ENCODE measurements around the gene SH3BP4. TPM values are rescaled to one million over a fixed set of nuclear protein-coding genes. Genes with fewer than 3 reads are reported as not detected.

SH3BP4 gene
- polyA plus RNA-seq, 4 donors: 41.0 to 46.8 (median 44.1) TPM

DNA sequence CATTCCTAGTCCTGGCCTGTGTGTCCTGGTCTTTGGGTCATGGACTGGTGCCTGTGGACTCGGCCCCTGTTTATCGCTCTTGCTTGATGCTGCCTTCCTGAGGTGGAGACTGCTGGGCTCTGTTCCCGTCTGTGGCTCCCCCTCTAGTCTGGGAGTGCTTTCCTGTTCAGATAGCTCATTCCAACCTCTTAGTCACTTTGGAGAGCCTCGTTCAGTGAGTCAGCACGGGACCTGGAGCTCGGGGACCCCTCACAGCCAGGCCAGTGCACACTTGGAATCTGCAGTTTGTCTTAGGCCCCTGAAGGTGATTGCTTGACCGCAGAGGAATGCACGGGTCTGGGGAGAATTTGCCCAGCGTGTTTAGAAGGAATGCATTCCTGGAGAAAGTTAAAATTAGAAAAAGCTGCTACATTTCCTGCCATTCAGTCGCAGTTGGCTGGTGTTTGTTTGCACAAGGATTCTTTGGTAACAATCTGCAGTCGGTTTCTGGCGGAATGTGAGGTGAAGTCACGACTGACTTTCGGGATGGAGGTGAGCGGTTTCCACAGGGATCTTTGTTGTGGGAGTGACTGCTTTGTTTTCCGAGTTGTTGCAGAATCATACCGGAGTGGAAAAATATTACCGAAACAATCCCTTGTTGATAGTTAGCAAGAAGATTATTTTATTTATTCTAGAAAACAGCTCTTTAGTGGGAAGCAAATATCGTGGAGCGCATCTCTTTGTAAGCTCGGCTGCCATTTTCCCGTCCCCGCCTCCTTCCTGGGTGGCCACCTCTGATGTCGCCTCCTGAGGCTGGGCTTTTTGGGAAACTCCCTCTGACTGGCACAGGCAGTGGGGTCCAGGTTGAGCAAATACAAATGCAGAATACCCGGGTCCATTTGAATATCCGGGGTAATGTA is 29.6 kb downstream of the SH3BP4 start:
- DNase-seq (ENCODE audit: low read depth in 4 of 4, low spot score in 3 of 4): peak; percentile 41 to 82 (median 63)

DNA sequence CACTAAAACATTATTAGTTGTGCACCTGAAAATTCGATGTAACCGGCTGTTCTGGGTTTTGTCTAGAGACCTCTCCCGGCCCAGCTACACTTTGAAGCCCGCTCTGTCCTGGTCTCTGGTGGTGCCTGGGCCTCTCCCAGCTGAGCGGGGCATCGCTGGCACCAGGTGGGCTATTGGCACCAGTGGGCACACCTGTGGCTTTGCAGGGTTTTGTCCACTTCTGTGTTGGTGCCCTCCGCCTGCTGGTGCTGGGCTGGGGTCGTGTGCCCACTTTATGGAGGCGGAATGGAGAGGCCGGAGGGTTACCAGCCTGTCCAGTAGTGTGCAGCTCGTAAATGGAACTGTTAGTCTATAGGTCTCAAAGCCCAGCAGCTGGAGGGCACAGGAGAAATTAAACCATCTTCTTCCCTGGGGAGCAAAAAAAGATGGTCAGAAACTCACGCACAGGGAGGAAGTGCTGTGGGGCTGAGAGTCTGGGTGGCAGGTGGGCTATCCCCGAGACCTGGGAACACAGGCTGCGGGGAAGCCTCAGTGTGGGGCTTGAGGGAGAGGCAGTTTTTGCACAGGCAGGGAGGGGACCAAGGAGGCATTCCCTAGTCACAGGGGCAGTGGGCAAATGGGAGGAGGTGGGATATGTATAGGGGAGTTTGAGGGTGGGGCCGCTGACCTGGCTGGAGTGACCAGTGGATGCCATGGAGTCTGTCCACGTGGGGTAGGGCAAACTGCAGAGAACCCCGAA is 30.4 kb downstream of the SH3BP4 start:
- DNase-seq (ENCODE audit: low read depth in 4 of 4, low spot score in 3 of 4): no peak

DNA sequence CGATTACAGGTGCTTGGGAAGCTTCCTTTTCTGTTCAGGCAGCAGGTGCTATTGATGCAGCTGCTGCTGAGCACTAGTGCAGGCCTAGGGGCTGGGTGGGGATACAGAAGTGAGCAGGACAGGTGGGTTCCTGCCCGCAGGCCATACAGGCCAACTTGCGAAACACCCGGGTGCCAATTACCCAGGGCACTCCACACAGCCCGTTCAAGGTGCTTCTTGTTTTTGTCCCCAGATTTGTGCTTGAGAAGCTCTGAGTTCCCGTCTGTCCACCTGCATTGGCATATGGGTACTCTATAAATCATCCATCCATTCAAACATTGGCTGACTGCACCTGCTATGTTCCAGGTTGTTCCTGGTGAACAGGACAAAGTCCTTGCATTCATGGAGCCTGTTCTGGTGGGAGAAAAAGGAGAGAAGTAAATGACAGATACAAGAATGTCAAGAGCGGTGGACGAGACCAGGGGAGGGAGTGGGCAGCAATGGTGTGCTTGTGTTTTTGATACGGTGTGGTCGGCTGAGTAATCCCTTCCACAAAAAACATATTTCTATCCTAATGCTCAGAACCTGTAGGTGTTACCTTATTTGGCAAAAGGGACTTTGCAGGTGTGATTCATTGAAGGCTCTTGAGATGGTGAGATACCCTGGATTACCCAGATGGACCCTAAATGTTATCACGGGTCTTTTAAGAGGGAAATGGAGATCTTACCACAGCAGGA is 31.4 kb downstream of the SH3BP4 start:
- DNase-seq (ENCODE audit: low read depth in 4 of 4, low spot score in 3 of 4): no peak

DNA sequence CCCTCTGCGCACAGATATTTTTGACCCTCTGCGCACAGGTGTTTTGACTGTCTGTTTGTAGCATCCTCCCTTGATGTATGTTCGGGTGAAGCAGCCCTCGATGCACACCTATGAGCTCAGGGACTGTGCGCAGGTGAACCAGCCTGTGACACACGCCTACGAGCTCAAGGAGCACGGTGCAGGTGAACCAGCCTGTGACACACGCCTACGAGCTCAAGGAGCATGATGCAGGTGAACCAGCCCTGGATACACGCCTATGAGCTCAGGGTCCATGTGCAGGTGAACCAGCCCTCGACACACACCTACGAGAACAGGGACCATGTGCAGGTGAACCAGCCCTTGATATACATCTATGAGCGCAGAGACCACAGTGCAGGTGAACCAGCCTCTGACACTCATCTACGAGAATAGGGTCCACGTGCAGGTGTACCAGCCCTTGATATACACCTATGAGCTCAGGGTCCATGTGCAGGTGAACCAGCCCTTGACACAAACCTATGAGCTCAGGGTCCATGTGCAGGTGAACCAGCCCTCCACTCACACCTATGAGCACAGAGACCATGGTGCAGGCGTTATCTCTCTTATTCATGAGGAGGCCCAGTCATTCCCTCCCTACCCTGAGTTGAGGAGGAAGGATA is 33.9 kb downstream of the SH3BP4 start:
- no peak for DNase-seq (ENCODE audit: low read depth in 4 of 4, low spot score in 3 of 4)

DNA sequence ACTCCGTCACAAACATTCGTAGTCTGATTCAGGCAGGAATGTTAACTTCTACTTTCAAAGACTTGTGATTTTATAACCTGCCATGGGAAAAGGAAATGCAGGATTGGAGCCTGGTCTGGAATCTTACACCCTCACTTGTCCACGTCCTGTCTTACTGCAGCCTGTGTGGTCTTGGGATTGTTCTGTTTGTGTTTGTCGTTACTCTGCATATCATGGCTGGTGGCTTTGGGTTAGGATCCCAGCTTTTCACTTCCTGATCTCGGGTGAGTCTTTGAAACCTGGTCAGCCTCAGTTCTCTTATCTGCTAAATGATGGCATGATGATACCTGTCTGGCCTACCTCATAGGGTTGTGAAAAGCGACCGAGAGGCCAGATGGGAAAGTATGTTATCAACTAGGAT is 34.6 kb downstream of the SH3BP4 start:
- DNase-seq (ENCODE audit: low read depth in 4 of 4, low spot score in 3 of 4): no peak

DNA sequence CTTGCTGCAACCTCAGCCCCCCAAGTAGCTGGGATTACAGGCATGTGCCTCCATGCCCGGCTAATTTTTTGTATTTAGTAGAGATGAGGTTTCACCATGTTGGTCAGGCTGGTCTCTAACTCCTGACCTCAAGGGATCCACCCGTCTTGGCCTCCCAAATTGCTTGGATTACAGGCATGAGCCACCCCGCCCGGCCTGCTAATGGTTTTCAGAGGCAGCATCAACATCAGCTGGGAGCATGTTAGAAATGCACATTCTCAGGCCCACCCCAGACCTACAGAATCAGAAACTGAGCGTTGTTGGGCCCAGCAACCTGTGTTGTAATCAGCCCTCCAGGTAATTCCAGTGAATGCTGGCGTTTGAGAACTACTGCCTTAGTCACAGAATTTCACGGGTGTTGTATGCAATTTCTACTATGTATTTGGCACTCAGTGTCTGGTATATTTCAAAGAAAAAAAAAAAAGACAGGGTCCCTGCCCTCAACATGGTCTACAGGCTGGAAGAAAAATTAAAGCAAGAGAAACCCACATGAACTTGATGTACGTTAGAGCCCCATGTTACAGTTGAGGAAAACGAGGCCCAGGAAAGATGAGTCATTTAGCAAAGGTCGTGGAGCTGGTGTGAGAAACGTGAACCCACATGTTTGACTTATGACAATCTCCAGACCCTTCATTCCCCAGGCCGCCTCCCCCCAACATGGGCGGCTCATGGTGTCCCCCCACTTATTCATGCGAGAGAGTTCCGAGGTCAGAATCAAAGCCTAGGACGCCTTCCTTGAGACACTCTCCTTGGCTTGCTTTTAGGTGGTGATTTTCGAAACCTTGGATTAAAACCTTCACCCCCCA is 35.3 kb downstream of the SH3BP4 start:
- no peak for DNase-seq (ENCODE audit: low read depth in 4 of 4, low spot score in 3 of 4)

DNA sequence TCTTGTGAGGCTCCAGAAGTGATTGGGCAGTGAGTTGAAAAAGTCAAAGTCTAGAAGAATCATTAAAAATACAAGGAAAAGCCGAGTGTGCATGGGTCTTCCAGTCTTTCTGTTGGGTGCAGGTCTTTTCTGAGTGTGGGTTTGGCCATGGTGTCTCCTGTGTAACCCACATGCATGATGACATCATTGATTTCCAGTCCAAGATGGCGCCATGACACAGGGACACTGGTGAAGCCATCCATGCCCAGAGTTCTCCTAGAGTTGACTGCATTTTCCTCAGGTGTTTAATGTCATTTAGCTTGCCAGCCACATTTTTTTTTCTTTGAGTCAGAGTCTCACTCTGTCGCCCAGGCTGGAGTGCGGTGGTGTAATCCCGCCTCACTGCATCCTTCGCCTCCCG is 35.9 kb downstream of the SH3BP4 start:
- no peak for DNase-seq (ENCODE audit: low read depth in 4 of 4, low spot score in 3 of 4)

DNA sequence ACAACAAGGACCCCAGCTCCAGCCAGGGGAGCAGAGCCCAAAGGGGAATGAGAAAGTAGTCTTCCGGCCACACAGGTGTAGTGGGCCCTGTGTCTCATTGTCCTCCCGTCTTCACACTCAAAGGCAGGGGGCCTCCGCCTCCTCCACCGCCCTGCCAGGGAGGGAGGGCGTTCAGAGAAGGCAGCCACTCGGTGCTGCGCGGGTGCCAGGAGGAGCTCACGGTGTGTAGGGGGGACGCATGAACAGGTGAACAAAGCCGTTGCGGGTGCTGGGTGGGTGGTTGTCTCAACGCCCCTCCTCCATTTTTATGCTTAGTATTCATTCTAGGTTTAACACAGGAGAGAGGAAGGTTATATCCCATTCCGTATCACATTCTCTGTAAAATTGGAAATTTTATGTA is 36.7 kb downstream of the SH3BP4 start:
- no peak for DNase-seq (ENCODE audit: low read depth in 4 of 4, low spot score in 3 of 4)

DNA sequence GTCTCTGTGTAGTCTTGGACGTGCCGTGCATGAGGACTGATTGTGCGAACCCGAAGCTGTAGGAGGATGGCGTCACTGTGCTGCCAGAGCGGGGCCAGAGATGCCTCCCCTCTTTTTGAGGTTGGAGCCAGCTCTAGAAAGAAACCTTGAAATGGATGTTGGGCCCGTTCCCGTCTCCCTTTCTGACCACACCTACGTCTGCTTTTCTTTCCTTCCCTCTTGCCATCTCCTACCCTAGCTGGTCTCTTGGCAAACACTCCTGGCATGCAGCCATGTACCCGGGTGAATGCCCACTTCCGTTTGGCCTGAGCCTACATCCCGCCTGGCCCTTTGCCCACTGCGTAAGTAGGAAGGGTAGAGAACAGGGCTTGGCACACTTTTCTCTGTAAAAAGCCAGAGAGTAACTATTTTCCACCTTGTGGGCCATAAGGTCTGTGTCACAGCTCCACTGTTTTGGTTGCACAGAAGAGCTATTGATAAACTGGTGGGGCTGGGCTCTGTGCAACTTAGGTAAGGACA is 37.4 kb downstream of the SH3BP4 start:
- no peak for DNase-seq (ENCODE audit: low read depth in 4 of 4, low spot score in 3 of 4)

DNA sequence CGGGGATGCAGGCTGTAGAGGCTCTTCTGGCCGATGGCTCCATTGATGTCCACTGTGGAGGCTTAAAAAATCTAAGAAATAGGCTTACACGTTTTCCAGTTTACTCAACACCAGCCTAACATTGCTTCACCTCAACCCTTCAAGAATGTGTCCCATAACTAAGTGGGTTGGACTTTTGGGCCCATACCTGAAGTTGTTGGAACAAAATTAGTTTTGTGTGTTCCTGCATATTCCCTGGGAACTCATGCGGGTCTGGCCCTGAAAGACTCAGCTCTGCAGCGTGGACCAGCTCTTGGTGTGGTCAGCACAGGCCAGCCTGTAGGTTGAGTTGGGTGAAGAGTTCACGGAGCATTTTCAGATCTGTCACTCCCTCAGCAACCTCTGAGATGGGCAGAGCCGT is 38.5 kb downstream of the SH3BP4 start:
- no peak for DNase-seq (ENCODE audit: low read depth in 4 of 4, low spot score in 3 of 4)

DNA sequence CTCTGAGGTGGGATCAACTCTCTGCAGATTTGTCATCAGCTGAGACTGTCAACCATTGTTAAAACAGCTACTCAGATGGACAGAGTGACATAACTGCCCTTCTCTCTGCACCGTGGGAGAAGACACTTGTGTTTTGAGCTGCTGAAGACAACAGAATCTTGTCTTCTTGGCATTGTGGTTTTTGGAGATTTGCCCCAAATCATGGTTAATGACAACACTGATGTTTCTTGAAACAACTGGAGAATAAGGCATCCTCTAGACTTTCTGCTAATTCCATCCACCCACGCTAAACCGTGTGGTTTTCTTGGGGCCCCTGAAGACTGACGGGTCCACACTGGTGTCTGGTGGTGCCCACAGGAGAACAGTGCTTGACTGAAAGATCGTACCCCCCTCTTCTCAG is 39.5 kb downstream of the SH3BP4 start:
- DNase-seq (ENCODE audit: low read depth in 4 of 4, low spot score in 3 of 4): no peak

DNA sequence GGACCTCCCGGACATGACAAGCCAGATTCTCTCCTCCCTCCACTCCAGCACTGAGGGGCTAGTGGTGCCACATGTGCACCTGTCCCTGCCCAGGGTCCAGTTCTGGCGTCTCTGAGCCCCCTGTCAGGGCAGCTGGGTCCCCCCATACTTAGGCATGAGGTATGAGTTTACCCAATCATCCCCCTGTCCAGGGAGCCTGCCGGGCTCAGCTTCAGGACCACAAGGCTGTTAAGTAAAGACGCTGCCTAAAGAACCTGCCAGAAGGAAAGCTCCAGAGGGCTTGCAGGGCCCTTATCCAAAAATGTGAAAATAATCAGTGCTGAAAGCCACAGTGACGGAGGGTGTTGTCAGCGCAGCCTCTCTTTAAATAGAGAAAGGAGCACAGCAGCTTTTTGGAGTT is 40.0 kb downstream of the SH3BP4 start:
- DNase-seq (ENCODE audit: low read depth in 4 of 4, low spot score in 3 of 4): no peak

DNA sequence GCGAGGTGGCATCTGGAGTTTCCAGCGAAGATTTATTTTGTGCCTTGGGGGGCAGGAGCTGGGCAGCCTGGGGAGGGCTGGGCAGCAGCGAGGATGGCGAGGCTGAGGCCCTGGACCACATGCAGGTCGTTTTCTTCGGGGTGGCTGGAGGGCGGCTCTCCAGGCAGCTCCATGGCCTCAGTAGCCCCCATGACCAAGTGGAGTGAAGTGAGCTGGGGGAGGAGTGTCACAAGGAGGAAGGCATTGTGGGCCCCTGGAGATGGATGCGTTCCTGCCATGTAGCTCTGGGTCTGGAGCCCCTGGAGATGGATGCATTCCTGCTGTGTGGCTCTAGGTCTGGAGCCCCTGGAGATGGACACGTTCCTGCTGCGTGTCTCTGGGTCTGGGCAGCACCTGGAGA is 40.4 kb downstream of the SH3BP4 start:
- DNase-seq (ENCODE audit: low read depth in 4 of 4, low spot score in 3 of 4): no peak

DNA sequence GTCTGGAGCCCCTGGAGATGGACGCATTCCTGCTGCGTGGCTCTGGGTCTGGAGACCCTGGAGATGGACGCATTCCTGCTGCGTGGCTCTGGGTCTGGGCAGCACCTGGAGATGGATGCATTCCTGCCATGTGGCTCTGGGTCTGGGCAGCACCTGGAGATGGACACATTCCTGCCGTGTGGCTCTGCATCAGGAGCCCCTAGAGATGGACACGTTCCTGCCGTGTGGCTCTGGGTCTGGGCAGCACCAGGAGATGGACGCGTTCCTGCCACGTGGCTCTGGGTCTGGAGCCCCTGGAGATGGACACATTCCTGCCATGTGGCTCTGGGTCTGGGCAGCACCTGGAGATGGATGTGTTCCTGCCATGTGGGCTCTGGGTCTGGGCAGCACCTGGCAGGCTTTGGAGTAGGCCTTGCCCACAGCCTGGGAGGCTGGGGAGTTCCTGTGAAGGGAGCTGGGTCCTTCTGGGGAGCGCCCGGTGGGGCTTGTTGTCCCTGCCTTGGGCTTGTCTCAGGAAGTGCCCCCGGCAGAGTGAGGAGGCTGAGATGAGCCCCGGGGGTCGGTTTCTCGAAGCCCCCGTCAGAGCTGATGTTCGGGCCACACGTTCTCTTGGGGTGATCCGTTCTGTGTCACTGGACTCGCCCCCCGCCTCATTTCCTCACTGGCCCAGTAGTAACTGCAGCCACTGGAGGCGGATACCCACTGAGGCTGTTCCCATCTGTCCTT is 41.0 kb downstream of the SH3BP4 start:
- DNase-seq (ENCODE audit: low read depth in 4 of 4, low spot score in 3 of 4): no peak

DNA sequence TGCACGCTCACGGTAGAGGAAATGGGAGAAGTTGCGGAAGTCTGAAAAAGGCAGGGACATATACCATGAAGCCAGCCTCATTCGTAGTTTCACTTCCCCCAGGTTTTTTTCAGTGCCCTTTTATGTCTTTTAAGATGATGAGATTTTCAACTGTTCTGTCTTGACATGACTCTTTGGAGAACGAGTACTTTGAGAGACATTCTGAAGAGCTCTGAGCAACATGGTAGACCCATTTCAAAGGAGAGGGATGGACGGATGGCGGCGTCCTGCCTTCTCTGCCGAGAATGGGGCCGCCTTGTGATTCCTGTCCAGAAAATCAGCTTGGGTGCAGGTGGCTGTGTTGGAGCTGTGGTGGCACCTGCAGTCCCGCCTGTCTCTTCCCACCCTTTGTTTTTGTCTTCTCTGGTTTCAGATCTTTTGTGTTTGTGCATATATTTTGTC is 41.7 kb downstream of the SH3BP4 start:
- no peak for DNase-seq (ENCODE audit: low read depth in 4 of 4, low spot score in 3 of 4)

DNA sequence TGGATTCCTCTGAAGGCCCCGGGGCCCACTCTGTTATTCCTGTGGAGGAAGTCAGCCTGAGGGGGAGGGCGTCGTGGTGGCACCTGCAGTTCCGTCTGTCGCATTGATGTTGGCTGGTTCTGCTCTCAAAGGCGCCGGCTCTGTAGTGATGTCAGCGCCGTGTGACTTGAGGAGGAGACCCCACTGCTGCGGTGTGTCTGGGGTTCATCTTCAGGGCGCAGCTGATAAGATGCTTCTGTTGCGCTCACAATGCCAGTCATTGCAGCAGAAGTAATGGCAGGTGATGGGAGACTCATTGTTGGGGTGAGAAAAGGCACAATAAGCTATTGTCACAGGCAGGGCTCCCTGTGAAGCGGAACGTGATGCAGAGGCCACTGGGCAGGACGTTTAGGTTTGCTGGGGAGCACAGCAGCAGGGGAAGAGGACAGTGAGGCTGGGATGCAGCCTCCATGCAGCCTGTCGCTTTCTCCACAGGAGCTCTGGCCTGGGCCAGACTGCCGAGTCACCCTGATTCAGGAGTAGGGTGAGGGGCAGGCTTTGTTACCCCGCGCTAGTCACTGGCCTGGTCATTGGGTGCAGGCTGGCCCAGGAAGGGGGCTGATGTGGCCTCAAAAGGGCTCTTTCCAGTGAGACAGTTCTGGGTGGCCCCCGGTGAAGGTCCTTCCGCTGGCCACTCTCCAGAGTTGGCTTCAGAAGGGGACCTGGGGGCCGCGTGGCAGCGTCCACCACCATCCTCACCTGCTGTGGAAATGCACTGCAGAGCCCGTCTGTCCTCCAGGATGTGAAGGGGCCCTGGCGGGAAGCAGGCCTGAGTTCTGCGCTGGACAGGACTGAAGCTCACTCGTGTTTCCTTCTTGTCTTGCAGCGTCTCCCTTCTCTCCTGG is 42.9 kb downstream of the SH3BP4 start:
- no peak for DNase-seq (ENCODE audit: low read depth in 4 of 4, low spot score in 3 of 4)

DNA sequence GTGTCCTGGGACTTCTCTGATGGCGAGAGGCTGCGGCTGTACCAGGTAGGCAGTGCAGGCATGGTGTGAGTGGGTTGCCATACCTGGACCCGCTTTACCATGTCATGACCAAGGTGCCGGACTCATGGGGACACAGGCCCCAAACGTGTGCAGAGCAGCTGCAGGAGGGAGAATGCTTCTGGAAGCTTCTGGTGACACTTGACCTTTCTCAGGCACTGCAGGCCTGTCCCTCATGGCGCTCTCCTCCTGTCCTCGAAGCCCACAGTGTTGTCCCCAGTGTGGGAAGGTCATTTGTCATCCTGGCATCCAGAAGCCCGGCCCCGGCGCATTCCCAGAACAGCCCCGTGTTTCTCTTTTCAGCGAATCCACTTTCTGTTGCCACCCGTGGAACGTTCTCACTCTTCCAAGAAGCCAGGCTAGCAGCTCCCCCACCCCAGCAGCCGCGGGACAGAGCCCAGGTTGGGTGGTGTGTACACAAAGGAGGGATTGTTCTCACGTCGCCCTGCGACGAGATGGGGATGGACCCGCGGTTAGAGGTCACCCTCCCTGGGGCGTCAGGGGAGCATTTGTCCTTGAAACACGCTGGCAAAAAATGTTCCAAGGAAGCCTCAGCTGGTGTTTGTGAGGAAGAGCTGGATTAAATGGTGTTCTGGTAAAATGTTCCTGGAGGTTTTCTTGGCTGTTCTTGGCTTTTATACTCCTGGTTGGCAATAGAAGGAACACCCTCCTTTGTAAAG is 43.7 kb downstream of the SH3BP4 start:
- no peak for DNase-seq (ENCODE audit: low read depth in 4 of 4, low spot score in 3 of 4)

Measured in right renal pelvis (tissue), 4 donors.